ENCODE measurements around the gene SEMA3C. TPM values are rescaled to one million over a fixed set of nuclear protein-coding genes. Genes with fewer than 3 reads are reported as not detected.

Gene SEMA3C
- total and polyA plus RNA-seq, 8 donors: 4.5 to 344 (median 68.7) TPM

- intact Hi-C loops (cut with DNase I; ENCODE audit: low total_unique reads): no loop called here
- no peak overlapping the region for H3K4me3 ChIP-seq
- no peaks in the 10 kb centered on the region for H3K9me3 ChIP-seq
- no peaks in the 10 kb centered on the region for H3K27me3 ChIP-seq
- peaks cover 3 to 7% (median 3%) of the 10 kb centered on the region in 4 donors for H3K4me1 ChIP-seq
- peak in 1 of 2 donors; percentile 20 for DNase-seq
- H3K36me3 ChIP-seq: no peaks in the 10 kb centered on the region
- WGBS, 5 donors: 31 to 48% (median 36%) methylated on average over 2 of the region's 2 CpGs
- H3K27ac ChIP-seq: no peak overlapping the region
- TF ChIP-seq EP300 (IDR thresholded peaks at IDR 0.05) (no peak), CTCF (IDR thresholded peaks at IDR 0.05) (no peak), POLR2AphosphoS5 (IDR thresholded peaks at IDR 0.05) (no peak), POLR2A (IDR thresholded peaks at IDR 0.05) (no peak)
Observed at GRCh38 chr7:80705130-80705781, 213.6 kb downstream of the SEMA3C start.

GRCh38 chr7:80703272-80703671 lies 215.6 kb downstream of the SEMA3C start:
- Histone ChIP-seq H3K4me1 (peaks cover 4 to 16% (median 12%) of the 10 kb centered on the region in 4 donors), H3K36me3 (no peaks in the 10 kb centered on the region), H3K9me3 (no peaks in the 10 kb centered on the region), H3K27ac (no peak overlapping the region), H3K27me3 (no peaks in the 10 kb centered on the region), H3K4me3 (no peak overlapping the region)
- DNase-seq: no peak
- intact Hi-C loops (cut with DNase I; ENCODE audit: low total_unique reads): no loop called here
- TF ChIP-seq POLR2AphosphoS5 (IDR thresholded peaks at IDR 0.05) (no peak), POLR2A (IDR thresholded peaks at IDR 0.05) (no peak), CTCF (IDR thresholded peaks at IDR 0.05) (no peak)
- 79 to 89% (median 86%) methylated on average over 1 of the region's 1 CpG for WGBS, 5 donors

- no peaks in the 10 kb centered on the region for H3K27me3 ChIP-seq
- intact Hi-C loops (cut with DNase I; ENCODE audit: low total_unique reads): loop anchor here (5.0 kb wide), 1 partner anchor 763 kb away; no protein-coding TSS in a partner anchor
- H3K4me1 ChIP-seq: peaks cover 0 to 16% (median 8%) of the 10 kb centered on the region in 4 donors
- no peak overlapping the region for H3K4me3 ChIP-seq
- no peak for TF ChIP-seq POLR2AphosphoS5 (IDR thresholded peaks at IDR 0.05)
- TF ChIP-seq EP300 (IDR thresholded peaks at IDR 0.05): no peak
- no peak for TF ChIP-seq CTCF (IDR thresholded peaks at IDR 0.05)
- TF ChIP-seq POLR2A (IDR thresholded peaks at IDR 0.05): no peak
- no peaks in the 10 kb centered on the region for H3K36me3 ChIP-seq
- WGBS, 5 donors: 24 to 43% (median 26%) methylated on average over 4 of the region's 4 CpGs
- peaks cover 0 to 2% (median under 1%) of the 10 kb centered on the region in 4 donors for H3K9me3 ChIP-seq
- H3K27ac ChIP-seq: peak overlapping the region in 1 of 5 donors; percentile 15
- DNase-seq: no peak
Observed at GRCh38 chr7:80699721-80700256, 219.1 kb downstream of the SEMA3C start.

GRCh38 chr7:80699045-80699638 lies 219.7 kb downstream of the SEMA3C start:
- Histone ChIP-seq H3K27ac (peak overlapping the region in 1 of 5 donors; percentile 15), H3K4me1 (peaks cover 0 to 16% (median 8%) of the 10 kb centered on the region in 4 donors), H3K4me3 (no peak overlapping the region), H3K9me3 (peaks cover 0 to 8% (median 5%) of the 10 kb centered on the region in 4 donors), H3K27me3 (no peaks in the 10 kb centered on the region), H3K36me3 (no peaks in the 10 kb centered on the region)
- peak in 1 of 2 donors; percentile 81 for DNase-seq
- intact Hi-C loops (cut with DNase I; ENCODE audit: low total_unique reads): loop anchor here (5.0 kb wide), 1 partner anchor 763 kb away; no protein-coding TSS in a partner anchor
- WGBS, 5 donors: 15 to 20% (median 16%) methylated on average over 5 of the region's 5 CpGs
- TF ChIP-seq POLR2A (IDR thresholded peaks at IDR 0.05): no peak
- TF ChIP-seq POLR2AphosphoS5 (IDR thresholded peaks at IDR 0.05): peak in 1 of 3 donors; percentile 5
- peak in 5 of 7 experiments; percentile 23 to 72 (median 64) for TF ChIP-seq CTCF (IDR thresholded peaks at IDR 0.05)
- no peak for TF ChIP-seq EP300 (IDR thresholded peaks at IDR 0.05)

Measured in stomach (tissue), 9 donors.